RWPE1 (cell line): Measurements from ENCODE around the gene DHX15.
A peak's percentile ranks its signal among the peaks of the same experiment; 100 is the strongest.

ENCODE experiments used
- CTCF ChIA-PET: fragments of 350-600 bp; sonication (Branson Sonifier 250); formaldehyde crosslinking; extraction: SDS; loops from one replicate; lab custom pipeline; 2021; lab: Yijun Ruan, JAX
- POLR2A ChIA-PET: fragments of 400-600 bp; formaldehyde crosslinking; extraction: SDS; loops from one replicate; lab custom pipeline; 2020; ENCODE audit warnings: antibody characterized with exemption; ENCODE audit not compliant: low non-redundant PET; lab: Yijun Ruan, JAX
- DNase-seq: peaks from one replicate; pipeline ENCODE4 v3.0.0; 2012; ENCODE audit warnings: low spot score
- H3K27ac ChIP-seq: fragments of 450-650 bp; 2 replicates; pipeline ENCODE4 v1.5.1; 2017
- TF ChIP-seq, protein P1 (sequence below): fragments of 450-650 bp; conservative IDR thresholded peaks from 2 replicates; pipeline ENCODE4 v1.5.1; 2017; ENCODE audit warnings: low read depth, mild to moderate bottlenecking

DHX15 gene

DNA sequence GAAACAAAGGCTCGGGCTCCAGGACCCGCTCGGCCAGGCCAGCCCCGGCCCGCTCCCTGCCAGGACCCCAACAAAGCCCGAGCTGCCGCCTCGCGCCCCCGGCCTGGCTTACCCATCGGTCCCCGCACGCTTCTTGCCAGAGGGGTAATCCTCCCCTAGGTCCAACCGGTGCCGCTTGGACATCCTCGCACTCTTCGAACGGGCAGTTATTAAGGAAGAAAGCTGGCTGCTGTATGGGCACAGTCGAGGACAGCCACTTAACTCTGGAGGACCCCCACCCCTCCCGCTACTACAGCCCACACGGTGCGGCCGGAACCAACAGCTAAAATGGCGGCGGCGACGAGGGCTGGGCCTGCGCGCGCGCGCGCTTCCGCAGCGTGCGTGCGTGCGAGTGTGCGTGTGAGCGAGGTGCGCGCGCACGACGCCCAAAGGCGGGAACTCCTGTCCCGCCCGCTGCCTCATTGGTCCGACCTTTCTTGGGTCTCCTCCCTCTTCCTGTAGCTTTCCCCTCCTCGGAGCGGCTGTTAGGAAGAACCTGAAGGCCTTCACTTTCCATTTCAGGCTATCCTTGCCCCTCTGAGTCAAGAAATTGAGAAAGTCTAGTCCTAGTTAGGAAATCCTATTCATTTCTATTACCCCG, at the start of gene DHX15:
Gene DHX15 (minus strand): TSS at position 344 of the 640 bp plus-strand sequence. CDS start 161 bp downstream, at position 183.
- peak within 1 kb of the TSS; percentile 89 for H3K27ac ChIP-seq
- CTCF ChIA-PET = interaction anchor here (0.7 kb wide), 1 partner anchor 10 kb away, joined by 5 read pairs; no protein-coding TSS in a partner anchor
- POLR2A ChIA-PET = interaction anchor here (1.0 kb wide), 1 partner anchor 220 kb away, joined by 4 read pairs; no protein-coding TSS in a partner anchor
- DNase-seq = peak; percentile 90
- TF ChIP-seq, protein P1, sequence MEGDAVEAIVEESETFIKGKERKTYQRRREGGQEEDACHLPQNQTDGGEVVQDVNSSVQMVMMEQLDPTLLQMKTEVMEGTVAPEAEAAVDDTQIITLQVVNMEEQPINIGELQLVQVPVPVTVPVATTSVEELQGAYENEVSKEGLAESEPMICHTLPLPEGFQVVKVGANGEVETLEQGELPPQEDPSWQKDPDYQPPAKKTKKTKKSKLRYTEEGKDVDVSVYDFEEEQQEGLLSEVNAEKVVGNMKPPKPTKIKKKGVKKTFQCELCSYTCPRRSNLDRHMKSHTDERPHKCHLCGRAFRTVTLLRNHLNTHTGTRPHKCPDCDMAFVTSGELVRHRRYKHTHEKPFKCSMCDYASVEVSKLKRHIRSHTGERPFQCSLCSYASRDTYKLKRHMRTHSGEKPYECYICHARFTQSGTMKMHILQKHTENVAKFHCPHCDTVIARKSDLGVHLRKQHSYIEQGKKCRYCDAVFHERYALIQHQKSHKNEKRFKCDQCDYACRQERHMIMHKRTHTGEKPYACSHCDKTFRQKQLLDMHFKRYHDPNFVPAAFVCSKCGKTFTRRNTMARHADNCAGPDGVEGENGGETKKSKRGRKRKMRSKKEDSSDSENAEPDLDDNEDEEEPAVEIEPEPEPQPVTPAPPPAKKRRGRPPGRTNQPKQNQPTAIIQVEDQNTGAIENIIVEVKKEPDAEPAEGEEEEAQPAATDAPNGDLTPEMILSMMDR = no peak

- H3K27ac ChIP-seq = no peak overlapping the region
- ChIA-PET POLR2A (no interaction called here), CTCF (no interaction called here)
- DNase-seq = no peak
- TF ChIP-seq, protein P1 = no peak
These were observed 47.7 kb upstream of the DHX15 start for GRCh38 chr4:24632011-24632410.

DNA sequence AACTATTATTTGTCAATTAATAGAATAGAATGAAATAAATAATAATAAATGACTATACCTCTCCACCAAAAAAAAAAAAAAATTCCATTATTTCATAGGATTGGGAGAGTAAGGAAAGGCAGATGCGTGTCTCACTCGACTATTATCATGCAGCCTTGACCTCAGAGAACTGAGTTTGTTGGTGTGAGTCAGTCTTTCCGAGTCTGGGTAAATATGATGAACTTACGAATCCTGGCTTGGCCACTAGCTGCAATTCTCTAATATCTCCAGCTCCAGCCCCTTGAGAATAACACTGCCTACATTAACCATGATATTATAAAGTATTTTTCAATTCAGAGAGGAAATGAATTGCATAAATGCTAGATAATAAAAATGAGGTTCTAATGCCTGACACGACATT, 46.6 kb upstream of the DHX15 start:
- CTCF ChIA-PET = interaction anchor here (0.6 kb wide), 1 partner anchor 14 kb away, joined by 3 read pairs; no protein-coding TSS in a partner anchor
- no peak for DNase-seq
- no peak overlapping the region for H3K27ac ChIP-seq
- TF ChIP-seq, protein P1 = no peak
- POLR2A ChIA-PET = no interaction called here

DNA sequence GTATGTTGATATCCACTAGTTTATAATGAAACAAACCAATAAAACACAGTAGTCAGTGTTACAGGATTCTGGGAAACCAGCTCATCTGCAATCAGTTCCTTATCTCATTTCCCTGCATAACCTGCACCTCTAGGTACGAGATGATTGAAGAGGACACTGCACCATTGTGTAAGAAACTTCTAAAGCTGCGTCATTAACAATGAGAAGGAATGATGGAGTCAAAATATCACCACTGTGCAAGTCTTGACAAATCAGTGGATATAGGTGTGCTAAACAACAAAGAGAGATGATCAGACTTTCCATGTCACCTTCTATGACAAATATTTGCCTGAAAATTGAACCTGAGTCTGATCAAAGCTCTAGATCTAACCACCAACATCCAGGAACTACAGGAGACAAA, 40.7 kb upstream of the DHX15 start:
- DNase-seq = no peak
- no peak overlapping the region for H3K27ac ChIP-seq
- CTCF ChIA-PET = no interaction called here
- TF ChIP-seq, protein P1 = no peak
- POLR2A ChIA-PET = no interaction called here

GRCh38 chr4:24624381-24624780, 40.0 kb upstream of the DHX15 start:
- POLR2A ChIA-PET = no interaction called here

GRCh38 chr4:24622146-24622834, 37.9 kb upstream of the DHX15 start:
- H3K27ac ChIP-seq = no peak overlapping the region
- ChIA-PET CTCF (no interaction called here), POLR2A (no interaction called here)
- TF ChIP-seq, protein P1 = no peak
- DNase-seq = no peak

More at GRCh38 chr4:24624381-24624780, 40.0 kb upstream of the DHX15 start:
- no peak for DNase-seq
- no peak overlapping the region for H3K27ac ChIP-seq
- TF ChIP-seq, protein P1 = no peak
- CTCF ChIA-PET = no interaction called here
